GM19324 (cell line): ENCODE measurements around the gene UNC5B.

Experiments used
- ATAC-seq: cut with Tn5 transposase; IDR thresholded peaks from one replicate; pipeline ENCODE4 v1.9.1; 2021; ENCODE audit warnings: mild to moderate bottlenecking, moderate library complexity; ENCODE audit not compliant: unreplicated experiment, low FRiP score

UNC5B gene

GRCh38 chr10:71351628-71352319 lies 139.4 kb downstream of the UNC5B start:
- no peak for ATAC-seq
